Stimulated activated CD8-positive, alpha-beta memory T cell treated with anti-CD3 and anti-CD28 coated beads, Interleukin-15, amount 100 ng/mL, for 48 hours (primary cell): ENCODE results near the gene CCDC201.
"Not testable (repeated sequence)": the region's sequence is repeated elsewhere in the genome, so short reads cannot be mapped to it uniquely, and the experiment has no call there.

Source experiments
- DNase-seq, 2 donors: peaks; one replicate each; pipeline ENCODE4 v3.0.0-alpha.2; 2020; ENCODE audit warnings: low read depth in 2 of 2

Gene CCDC201

DNA sequence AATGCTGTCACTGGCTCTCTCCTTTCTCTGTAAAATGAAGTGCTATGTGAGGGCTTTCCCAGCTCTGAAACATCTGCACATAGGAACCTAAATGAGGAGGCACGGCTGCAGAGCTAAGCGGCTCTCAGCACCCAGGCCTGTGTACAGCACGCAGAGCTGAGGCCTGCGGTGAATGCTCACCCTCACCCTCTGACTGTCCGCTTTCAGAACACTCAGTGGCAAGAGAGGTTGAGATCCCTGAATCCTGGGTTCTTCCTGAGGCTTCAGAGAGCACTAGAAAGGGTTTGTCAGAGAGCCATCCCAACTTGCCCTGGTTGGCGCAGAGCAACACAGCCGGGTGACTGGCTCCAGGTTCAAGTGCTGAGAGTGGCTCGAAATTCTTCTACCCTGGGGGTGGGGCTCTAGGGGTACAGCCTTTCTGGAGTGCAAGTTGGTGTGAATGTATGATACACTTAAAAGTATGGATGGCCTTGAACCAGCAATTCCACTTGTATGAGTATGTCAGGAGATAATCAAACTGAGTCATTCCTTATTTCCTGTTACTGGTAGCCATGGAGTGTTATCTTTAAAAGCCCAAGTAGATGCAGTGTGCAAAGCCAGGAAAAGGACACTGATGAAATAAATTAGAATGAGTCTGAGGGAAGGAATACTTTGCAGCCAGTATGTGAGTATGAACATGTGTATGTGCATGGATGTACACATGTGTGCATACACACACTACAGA is 1.7 kb upstream of the CCDC201 start:
- DNase-seq, result no peak

DNA sequence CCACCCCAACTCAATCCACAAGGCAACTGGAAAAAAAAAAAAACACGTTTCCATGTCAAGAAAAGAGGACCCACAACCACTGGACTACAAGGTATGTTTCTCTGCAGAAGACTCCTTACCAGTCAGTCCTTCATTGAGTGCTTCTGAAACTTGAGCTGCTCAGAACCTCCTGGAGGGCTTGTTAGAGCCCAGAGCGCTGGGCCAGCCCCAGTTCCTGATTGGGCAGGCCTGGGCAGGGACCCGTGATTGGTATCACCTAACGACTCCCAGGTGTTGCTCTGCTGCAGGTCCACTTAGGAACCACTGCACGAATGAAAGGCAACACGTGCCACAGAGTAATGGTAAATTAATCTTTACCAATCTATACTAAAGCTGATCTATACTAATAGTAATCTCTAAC is 473 bp upstream of the CCDC201 start:
- DNase-seq, result no peak

DNA sequence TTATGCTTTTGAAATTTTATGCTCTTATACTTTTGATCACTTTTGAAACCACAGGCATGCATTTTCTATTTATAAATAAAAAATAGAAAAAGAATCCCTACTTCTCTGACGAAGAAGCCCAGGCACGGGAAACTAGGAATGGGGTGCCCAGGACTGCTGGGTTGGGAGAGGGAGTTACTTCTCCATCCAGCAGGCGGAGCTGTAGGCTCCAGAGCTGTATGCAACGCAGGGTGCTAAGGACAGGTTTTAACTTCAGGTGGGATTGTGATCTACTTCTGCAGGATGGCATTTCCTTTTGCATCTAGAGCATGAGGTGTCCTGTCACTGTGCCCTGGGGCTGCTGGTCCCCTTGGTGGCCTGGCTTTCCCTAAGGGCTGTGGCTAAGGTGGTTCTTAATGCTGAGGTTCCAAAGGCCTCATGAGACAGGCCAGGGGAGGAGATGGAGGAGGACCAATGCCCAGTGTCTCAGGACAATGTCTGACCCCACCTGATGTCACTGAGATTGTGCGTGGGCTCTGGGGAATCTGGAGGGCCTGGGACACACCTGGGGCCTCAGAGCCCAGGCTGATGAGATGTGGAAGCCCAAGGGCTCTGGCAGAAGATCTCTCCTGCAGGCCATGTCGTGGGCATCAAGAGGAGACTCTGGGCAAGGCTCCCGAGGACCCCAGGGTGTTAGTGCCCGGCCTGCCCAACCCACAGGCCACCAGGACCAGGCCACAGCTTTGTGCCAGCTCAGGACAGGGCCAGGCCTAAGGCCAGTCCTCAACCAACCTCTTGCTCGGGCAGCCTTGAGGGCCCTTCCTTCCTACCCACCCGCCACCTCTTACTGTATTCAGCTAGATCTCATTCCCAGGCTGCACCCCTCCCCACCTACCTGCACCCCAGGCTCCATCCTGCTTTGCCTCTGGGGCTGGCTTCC is 507 bp downstream of the CCDC201 start:
- no peak for DNase-seq

DNA sequence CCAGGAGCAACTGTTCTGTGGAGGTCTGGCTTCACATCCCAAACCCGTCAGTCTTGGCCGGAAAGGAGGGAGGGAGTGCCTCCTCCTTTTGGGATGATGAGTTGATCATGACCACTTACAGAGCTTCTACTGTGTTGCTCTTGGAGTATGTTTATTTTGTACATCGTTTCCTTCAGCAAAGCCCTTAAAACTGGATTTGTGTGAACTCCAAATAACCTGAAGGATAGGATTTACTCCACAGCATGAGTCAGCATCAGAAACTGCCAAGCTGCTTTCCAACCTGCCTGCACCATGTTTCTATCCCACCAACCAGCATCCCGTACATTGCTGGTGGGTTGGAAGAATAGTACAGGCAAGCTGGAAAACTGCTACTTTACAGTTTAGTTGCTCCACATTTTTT is 3.5 kb downstream of the CCDC201 start:
- no peak for DNase-seq

DNA sequence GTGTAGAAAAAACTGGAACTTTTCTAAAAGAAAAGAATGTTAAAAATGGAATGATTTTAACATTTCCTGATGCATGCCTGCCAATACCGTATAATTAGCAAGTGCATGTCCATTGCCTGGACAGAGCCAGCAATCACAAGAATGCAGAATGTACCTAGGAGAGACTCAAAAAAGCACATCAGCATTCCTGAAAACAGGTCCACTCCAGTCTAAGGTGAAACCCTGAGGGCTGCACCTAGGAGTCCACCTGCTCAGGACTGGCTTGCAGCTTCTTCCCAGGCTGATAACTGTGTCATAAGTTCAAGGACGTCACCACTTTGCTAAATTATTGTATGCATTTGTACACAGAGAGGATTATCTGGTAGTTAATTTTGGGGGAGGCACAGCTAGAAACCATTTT is 5.4 kb downstream of the CCDC201 start:
- DNase-seq, result no peak

DNA sequence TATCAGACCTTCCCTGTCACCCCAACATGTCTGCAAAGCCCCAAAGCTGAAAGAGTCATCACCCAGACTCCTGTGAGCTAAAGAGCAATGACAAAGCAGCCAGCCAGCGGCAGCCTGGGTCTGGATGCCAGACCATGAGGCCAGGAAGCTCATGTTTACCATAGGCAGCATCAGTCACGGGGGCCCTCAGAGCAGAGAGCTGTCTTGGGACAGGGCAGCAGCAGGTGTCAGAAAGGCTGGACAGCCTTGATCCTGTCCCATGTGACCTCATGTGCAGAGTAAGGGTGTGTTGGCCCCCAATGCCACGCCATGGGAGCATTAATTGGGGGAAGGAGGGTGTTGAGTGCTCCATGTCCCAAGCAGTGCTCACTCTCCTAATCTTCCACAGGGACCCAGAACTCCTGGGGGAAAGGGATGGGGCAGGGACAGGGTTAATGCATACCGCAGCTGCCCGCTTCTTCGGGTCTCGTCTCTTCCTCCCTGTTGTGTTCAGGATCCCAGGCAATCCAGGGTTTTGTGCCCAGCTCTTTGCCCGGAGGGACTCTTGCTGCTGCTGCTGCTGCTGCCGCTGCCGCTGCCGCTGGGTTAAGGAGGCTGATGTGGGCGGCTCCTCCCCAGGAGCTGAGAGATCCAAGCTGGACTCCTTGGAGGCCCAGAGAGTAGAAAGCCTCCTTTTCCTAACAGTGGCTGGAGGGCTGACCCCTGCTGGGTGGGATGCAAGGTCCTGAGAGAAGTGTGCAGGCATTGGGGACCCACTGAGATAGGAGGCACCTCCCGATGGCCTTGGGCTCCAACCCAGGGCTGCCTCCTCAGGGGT is 7.1 kb downstream of the CCDC201 start:
- DNase-seq, result no peak

DNA sequence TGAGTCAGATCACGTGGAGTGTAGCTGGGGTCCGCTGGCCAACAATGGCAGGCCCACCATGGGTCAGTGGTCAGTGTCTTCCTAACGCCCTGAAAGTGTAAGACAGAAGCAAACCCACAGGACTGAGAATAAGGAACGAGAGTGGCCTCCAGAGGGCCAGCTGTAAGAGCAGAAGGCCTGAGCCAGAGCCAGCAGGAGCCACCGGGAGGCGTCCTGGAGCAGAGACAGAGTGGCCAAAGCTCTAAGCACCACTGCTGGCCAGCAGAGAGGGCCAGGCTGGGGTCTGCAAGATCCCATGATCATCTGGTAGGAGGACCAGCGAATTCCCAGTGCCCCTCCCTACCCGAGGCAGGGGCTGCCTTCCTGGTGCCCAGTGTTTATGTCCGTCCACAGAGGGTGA is 9.2 kb downstream of the CCDC201 start:
- no peak for DNase-seq

DNA sequence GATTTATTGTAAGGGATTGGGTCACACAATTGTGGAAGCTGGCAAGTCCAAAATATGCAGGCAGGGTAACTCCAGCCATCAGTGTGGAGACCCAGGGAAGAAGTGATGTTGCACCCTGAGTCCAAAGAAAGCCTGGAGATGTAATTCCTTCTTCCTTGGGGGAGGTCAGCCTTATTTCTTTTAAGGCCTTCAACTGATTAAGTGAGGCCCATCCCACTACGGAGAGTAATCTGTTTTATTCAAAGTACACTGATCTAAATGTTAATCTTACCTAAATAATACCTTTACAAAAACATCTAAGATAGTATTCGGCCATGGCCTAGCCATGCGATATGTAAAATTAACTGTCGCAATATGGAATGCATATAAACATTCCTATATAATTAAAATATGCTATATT is 16.0 kb downstream of the CCDC201 start:
- DNase-seq, result not testable (repeated sequence)

DNA sequence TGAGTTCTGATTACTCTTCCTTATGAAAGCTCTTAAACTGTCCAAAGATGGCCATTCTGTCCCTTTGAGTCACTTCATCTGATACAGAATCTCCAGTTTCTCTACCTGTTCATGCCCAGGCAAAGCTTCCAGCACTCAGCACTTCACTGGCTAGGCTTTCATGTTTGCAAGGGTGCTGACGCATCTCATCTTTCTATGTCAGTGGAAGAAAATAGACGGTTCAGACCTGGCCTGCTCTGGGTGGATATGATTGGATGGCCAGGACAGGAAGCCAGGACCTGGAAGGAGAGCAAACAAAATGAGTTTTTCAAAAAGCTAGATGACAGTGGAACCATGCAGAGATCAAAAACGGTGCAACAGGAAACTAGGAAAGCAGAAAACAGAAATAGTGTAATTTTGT is 17.2 kb downstream of the CCDC201 start:
- DNase-seq, result not testable (repeated sequence)

DNA sequence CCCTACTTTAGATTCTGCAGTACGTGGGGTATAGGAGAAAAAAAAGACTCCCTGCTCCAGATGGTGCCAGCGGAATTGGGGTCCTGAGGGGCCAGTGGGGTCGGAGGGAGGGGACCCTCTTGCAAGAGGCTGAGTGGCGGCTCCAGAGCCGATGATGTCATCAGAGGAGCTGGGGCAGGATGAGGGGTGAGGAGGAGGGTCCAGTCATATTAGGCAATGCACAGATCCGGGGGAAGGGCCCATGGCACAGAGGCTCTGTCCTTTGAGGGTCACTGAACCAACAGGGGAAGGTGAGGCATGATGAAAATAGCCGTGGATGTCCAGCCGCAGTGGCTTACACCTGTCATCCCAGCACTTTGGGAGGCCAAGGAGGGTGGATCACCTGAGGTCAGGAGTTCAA is 19.4 kb downstream of the CCDC201 start:
- not testable (repeated sequence) for DNase-seq

DNA sequence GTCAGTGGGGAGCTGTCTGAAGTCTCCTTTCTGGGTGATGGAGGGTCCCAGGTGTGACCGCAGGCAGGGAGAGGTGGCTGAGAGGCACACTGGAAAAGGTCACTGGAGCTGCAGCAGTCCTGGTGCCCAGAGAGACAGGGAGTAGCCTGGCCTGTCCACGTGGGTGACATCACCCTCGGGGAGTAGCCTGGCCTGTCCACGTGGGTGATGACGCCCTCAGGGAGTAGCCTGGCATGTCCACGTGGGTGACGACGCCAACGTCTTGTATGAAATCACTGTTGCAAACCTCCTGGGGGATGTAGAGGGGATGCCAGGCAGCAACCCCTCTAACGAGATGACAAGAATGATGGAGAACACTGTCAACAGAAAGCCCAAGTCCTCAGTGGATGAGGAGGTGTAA is 19.9 kb downstream of the CCDC201 start:
- DNase-seq, result not testable (repeated sequence)

DNA sequence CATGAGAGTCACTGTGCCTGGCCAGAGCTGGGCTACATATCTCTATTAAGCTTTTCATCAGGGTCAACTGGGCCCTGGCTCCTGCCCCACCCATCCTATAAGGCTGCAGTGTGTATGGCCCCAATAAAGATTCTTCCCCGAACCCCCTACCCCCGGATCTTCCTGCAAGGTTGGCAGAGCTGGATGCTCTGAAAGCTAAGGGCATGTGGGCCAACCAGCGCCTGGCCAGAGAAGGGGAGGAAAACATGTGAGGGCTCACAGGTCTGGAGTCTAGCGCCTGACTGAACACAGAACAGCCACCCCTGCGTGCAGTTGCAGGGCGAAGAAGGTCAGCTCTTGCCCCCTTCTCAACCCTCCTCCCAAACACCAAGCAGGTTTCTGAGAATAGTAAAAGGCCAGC is 24.1 kb downstream of the CCDC201 start:
- not testable (repeated sequence) for DNase-seq

DNA sequence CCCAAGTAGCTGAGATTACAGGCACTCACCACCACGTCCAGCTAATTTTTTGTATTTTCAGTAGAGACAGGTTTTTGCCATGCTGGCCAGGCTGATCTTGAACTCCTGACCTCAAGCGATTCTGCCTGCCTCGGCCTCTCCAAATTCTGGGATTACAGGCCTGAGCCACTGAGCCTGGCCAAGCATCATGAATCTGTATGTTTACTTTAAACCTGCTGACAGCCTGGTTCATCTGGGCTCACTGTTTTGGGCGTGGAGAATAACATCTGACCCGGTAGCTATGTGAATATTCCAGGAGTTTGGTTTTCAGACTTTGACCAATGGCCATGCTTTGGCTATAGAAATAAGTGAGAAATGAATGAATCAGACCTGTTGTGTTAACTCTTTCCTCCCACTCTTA is 26.3 kb downstream of the CCDC201 start:
- not testable (repeated sequence) for DNase-seq

DNA sequence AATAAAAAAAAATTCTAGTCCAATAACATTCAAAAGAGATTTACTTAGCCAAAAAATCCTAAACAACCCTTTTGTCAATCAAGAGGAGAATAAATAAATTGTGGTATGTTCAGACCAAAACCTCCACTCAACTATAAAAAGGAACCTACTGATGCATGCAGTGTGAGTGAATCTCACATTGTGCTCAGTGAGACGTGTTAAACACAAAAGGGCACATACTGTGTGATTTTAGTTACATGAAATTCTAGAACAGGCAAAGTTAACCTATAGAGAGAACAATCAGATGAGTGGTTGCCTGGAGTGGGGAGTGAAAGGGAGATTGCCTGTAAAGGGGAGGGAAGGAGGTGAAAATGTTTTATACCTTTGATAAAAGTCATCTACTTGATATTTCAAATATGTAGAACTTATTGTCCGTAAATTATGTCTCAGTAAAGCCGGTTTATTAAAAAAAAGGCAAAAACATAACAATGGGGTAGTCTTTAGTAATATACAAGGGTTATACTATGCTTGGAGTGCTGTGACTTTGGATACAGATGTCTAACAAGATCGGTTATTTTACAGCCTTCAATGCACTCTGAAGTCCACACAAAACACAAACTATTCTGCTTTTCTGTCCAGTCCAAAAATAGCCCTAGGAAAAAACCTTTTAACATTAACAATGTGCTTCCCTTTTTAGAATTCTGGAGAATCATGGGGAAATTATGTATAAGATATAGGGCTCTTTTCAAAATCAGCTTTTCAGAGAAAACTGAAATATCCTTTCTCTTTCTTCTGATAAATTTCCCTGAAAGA is 30.8 kb downstream of the CCDC201 start:
- not testable (repeated sequence) for DNase-seq

DNA sequence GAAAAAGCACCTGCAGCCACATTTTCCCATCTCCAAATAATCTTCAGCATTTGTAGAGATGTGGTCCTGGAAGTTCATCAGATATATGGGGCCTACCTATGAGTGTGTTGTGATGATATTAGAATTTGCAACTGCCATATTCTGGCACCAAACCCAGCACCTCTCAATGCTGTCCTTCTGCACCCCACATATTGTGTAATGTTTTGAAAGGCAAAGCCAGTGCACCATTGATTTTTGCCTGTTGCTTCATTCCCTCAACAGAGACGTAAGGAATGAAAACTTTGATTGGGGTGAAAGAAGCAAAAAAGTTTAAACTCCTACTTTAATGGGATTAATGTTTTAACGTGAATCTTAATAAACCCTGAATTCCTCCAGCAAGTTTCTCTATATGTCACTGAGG is 34.0 kb downstream of the CCDC201 start:
- DNase-seq, result not testable (repeated sequence)

DNA sequence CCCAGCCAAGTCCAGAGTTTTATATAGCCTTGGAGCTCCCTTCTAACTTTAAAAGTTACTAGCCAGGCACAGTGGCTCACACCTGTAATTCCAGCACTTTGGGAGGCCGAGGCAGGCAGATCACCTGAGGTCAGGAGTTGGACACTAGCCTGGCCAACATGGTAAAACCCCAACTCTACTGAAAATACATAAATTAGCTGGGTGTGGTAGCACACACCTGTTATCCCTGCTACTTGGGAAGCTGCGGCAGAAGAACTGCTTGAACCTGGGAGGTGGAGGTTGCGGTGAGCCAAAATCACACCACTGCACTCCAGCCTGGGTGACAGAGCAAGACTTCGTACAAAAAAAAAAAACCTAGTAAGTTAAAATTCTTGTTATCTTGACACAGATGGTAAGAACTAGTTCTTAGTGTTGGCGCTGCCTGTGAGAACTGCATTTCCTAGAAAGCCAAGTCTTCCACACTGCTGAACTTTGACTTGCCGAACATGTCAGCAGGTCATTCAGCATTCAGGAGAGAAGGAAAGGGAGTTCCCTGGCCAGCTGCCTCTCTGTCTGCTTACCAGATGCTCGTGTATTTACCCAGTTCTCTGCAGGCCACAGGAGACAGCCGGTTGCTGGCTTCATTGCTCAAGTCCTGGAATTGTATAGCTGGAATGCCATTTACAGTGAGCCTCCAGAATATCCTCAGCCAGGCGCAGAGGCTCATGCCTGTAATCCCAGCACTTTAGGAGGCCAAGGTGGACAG is 40.3 kb downstream of the CCDC201 start:
- not testable (repeated sequence) for DNase-seq

DNA sequence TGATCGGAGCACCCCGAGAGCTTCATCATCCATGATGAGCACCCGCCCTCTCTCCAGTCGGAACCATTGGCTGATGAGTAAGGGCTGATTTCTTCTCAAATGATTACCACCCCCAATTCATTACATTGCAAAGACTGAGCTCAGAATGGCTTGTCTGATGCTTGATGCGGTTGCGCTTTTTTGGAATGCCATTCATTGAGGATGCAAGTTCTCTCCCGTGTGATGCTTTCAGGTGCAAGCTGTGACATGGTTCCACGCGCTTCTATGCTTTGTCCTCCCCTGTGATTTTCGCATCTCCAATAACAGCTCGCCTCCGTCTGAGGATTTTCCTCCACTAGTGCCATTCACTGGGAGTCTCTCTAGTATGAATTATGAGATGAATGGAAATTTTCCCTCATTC is 43.0 kb downstream of the CCDC201 start:
- not testable (repeated sequence) for DNase-seq

DNA sequence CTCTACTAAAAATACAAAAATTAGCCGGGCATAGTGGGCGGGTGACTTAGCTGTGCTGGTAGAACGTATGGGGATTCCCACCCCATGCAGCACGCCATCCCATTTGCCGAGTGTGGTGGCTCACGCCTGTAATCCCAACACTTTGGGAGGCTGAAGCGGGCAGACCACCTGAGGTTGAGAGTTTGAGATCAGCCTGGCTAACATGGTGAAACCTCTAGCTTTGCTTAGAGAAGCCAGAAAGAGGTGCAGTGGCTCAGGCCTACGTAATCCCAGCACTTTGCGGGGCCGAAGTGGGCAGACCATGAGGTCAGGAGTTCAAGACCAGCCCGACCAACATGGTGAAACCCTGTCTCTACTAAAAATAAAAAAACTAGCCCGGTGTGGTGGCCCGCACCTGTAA is 45.2 kb downstream of the CCDC201 start:
- DNase-seq, result not testable (repeated sequence)

DNA sequence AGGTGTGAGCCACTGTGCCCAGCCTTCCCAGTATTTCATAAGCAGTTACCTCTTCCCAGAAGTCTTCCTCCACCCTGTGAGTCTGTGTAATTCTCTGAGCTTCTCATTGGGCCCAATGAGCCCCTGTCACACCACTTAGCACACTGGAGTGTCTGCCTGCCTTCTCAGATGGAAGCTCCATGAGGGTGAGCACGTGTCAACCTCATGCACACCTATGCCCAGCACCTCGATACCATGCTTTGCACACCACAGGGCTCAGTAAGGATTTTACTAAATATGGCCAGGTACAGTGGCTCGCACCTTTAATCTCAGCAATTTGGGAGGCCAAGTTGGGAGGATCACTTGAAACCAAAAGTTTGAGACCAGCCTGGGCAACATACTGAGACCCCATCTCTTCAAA is 46.3 kb downstream of the CCDC201 start:
- DNase-seq, result not testable (repeated sequence)

DNA sequence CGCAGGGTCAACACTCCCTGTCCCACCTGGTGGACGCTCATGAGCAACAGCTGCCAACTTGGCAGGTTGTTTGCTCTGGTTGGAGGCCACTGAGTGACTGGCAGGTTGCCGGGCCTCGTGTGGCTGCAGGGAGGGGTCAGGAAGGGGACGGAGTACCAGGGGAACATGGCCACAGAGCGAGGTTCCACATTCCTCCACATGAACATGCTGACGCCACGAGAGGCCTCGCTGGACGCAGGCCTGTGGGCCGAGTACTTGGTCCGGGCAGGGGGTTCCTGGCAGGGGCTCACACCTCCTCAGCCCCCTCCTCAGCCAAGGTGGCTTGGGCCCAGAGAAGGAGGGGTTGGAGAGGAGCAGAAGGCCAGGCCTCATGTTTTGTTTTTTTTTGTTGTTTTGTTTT is 54.1 kb downstream of the CCDC201 start:
- not testable (repeated sequence) for DNase-seq

DNA sequence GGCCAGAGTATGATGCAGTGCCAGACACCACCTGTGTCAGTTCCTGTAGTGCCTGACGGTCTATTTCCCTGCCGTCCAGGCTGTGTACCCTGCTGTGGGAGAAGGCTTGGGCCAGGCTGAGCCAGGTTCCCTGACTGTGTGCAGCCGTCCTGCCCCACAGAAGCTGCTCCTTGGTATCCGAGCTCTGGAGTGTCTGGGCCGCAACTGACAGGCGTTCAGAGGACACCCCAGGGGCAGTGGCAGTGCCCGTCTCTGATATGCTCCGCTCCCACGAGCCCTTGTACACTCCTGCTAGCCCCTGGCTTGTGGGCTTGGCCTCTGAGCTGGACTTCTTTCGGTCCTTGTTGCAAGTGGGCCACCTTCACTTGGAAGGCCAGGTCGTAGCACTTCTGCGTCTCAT is 55.0 kb downstream of the CCDC201 start:
- not testable (repeated sequence) for DNase-seq
